HEK293 (cell line): ENCODE results near the gene KIF25.
"Not testable (repeated sequence)": the region's sequence is repeated elsewhere in the genome, so short reads cannot be mapped to it uniquely, and the experiment has no call there.

Experiments
- CTCF ChIA-PET: fragments of 350-600 bp; formaldehyde crosslinking; extraction: SDS; loops from one replicate; lab custom pipeline; 2021; ENCODE audit warnings: antibody characterized with exemption; lab: Yijun Ruan, JAX
- POLR2A ChIA-PET: fragments of 300-600 bp; formaldehyde crosslinking; extraction: SDS; loops from one replicate; lab custom pipeline; 2020; ENCODE audit warnings: antibody characterized with exemption, inconsistent platforms; lab: Yijun Ruan, JAX
- H3K27ac ChIP-seq: fragments of 200-500 bp; sonication (Bioruptor generic); 2 replicates; pipeline ENCODE4 v1.5.1; 2014; ENCODE audit warnings: low read depth, low read length, control low read depth, inconsistent platforms; ENCODE audit errors: extremely low read depth
- H3K36me3 ChIP-seq, 2 experiments: fragments of 200-500 bp in 1 of 2; sonication (Bioruptor generic) in 1 of 2; 1 replicate in 1 of 2; 2 replicates in 1 of 2; pipeline ENCODE4 v1.5.1; 2014 to 2017; ENCODE audit warnings: inconsistent platforms in 2 of 2, low read length in 2 of 2; ENCODE audit not compliant: control insufficient read depth in 2 of 2, insufficient read depth in 1 of 2
- H3K4me1 ChIP-seq: fragments of 200-500 bp; sonication (Bioruptor generic); 2 replicates; pipeline ENCODE4 v1.5.1; 2014; ENCODE audit warnings: mild to moderate bottlenecking, low read length, inconsistent platforms; ENCODE audit not compliant: control insufficient read depth, insufficient read depth
- H3K4me3 ChIP-seq: 2 replicates; pipeline ENCODE4 v1.5.1; 2011; ENCODE audit warnings: low read depth, mild to moderate bottlenecking, control low read depth, low read length, moderate library complexity
- H3K9me3 ChIP-seq: fragments of 200-500 bp; sonication (Bioruptor generic); 2 replicates; pipeline ENCODE4 v1.5.1; 2014; ENCODE audit warnings: low read depth, low read length, inconsistent platforms; ENCODE audit not compliant: control insufficient read depth, insufficient read depth
- KLF1 ChIP-seq: fragments of 450-650 bp; formaldehyde crosslinking; IDR thresholded peaks from 2 replicates; pipeline ENCODE4 v1.5.1; 2016; ENCODE audit warnings: missing biosample characterization, missing genetic modification characterization
- KLF10 ChIP-seq: fragments of 450-650 bp; IDR thresholded peaks from 2 replicates; pipeline ENCODE4 v1.5.1; 2018; ENCODE audit warnings: missing biosample characterization, mild to moderate bottlenecking, missing genetic modification characterization
- SCRT2 ChIP-seq: fragments of 450-650 bp; formaldehyde crosslinking; IDR thresholded peaks from 2 replicates; pipeline ENCODE4 v1.5.1; 2016; ENCODE audit warnings: missing biosample characterization, missing genetic modification characterization
- ZEB2 ChIP-seq: fragments of 450-650 bp; formaldehyde crosslinking; IDR thresholded peaks from 2 replicates; pipeline ENCODE4 v1.5.1; 2016; ENCODE audit warnings: missing biosample characterization, missing genetic modification characterization
- ZFP3 ChIP-seq: fragments of 450-650 bp; formaldehyde crosslinking; IDR thresholded peaks from 2 replicates; pipeline ENCODE4 v1.5.1; 2016; ENCODE audit warnings: low read depth, missing biosample characterization, missing genetic modification characterization
- ZFP37 ChIP-seq: fragments of 450-650 bp; formaldehyde crosslinking; IDR thresholded peaks from 2 replicates; pipeline ENCODE4 v1.5.1; 2016; ENCODE audit warnings: missing biosample characterization, missing genetic modification characterization
- ZFP69B ChIP-seq: fragments of 450-650 bp; formaldehyde crosslinking; IDR thresholded peaks from 2 replicates; pipeline ENCODE4 v1.5.1; 2016; ENCODE audit warnings: missing biosample characterization, missing genetic modification characterization
- ZNF2 ChIP-seq: fragments of 450-650 bp; formaldehyde crosslinking; IDR thresholded peaks from 2 replicates; pipeline ENCODE4 v1.5.1; 2016; ENCODE audit warnings: missing biosample characterization, missing genetic modification characterization
- ZNF404 ChIP-seq: fragments of 450-650 bp; formaldehyde crosslinking; IDR thresholded peaks from 2 replicates; pipeline ENCODE4 v1.5.1; 2017; ENCODE audit warnings: missing biosample characterization, missing genetic modification characterization
- ZNF426 ChIP-seq: fragments of 450-650 bp; formaldehyde crosslinking; IDR thresholded peaks from 2 replicates; pipeline ENCODE4 v1.5.1; 2017; ENCODE audit warnings: missing biosample characterization, missing genetic modification characterization, mild to moderate bottlenecking, inconsistent platforms, moderate library complexity
- ZNF48 ChIP-seq: fragments of 450-650 bp; formaldehyde crosslinking; IDR thresholded peaks from 2 replicates; pipeline ENCODE4 v1.5.1; 2016; ENCODE audit warnings: missing biosample characterization, missing genetic modification characterization
- ZNF654 ChIP-seq: fragments of 450-650 bp; formaldehyde crosslinking; IDR thresholded peaks from 2 replicates; pipeline ENCODE4 v1.5.1; 2016; ENCODE audit warnings: low read depth, missing biosample characterization, missing genetic modification characterization
- ZNF701 ChIP-seq: fragments of 450-650 bp; formaldehyde crosslinking; IDR thresholded peaks from 2 replicates; pipeline ENCODE4 v1.5.1; 2016; ENCODE audit warnings: missing biosample characterization, missing genetic modification characterization
- ZSCAN30 ChIP-seq: fragments of 450-650 bp; IDR thresholded peaks from 2 replicates; pipeline ENCODE4 v1.5.1; 2018; ENCODE audit warnings: missing biosample characterization, mild to moderate bottlenecking, missing genetic modification characterization, moderate library complexity
- TF ChIP-seq, protein P1 (sequence below): fragments of 450-650 bp; formaldehyde crosslinking; IDR thresholded peaks from 2 replicates; pipeline ENCODE4 v1.5.0; 2017; ENCODE audit warnings: missing biosample characterization, missing genetic modification characterization, borderline replicate concordance
- TF ChIP-seq, protein P2 (sequence below): fragments of 450-650 bp; formaldehyde crosslinking; IDR thresholded peaks from 2 replicates; pipeline ENCODE4 v1.5.1; 2016; ENCODE audit warnings: missing biosample characterization, missing genetic modification characterization
- TF ChIP-seq, protein P3 (sequence below): IDR thresholded peaks from 2 replicates; pipeline ENCODE4 v1.6.1; 2011; ENCODE audit warnings: mild to moderate bottlenecking, low read depth, low read length, borderline replicate concordance

KIF25 gene

DNA sequence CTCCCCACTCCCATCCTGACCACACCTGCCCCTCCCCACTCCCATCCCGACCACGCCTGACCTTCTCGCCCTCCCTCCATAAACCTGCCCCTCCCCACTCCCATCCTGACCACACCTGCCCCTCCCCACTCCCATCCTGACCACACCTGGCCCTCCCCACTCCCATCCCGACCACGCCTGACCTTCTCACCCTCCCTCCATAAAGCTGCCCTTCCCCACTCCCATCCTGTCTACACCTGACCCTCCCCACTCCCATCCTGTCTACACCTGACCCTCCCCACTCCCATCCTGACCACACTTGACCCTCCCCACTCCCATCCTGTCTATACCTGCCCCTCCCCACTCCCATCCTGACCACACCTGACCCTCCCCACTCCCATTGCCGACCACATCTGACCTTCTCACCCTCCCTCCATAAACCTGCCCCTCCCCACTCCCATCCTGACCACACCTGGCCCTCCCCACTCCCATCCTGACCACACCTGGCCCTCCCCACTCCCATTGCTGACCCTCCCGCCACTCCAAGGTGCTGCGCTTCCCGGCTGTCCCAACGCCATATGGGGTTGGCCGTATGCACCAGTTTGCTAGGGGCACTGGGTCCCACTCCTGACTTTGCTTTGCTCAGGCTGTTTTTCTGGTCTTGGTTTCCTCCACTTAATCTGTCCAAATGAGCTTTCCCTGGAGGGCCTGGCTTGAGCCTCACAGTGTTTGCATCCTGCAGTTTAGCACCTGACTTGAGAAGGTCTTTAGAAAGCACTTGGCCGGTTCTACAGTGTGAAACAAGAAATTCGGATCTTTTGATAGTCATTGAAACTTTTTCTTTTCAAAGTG, 2.9 kb downstream of the KIF25 start:
- H3K36me3 ChIP-seq = no peaks in the 10 kb centered on the region
- TF ChIP-seq ZSCAN30 (tag by site-specific recombination) (no peak), KLF1 (tag by site-specific recombination) (peak; percentile 92), ZNF404 (tag by site-specific recombination) (no peak), ZNF654 (tag by site-specific recombination) (no peak), ZNF701 (tag by site-specific recombination) (no peak), ZFP3 (tag by site-specific recombination) (no peak)
- TF ChIP-seq, protein P1, sequence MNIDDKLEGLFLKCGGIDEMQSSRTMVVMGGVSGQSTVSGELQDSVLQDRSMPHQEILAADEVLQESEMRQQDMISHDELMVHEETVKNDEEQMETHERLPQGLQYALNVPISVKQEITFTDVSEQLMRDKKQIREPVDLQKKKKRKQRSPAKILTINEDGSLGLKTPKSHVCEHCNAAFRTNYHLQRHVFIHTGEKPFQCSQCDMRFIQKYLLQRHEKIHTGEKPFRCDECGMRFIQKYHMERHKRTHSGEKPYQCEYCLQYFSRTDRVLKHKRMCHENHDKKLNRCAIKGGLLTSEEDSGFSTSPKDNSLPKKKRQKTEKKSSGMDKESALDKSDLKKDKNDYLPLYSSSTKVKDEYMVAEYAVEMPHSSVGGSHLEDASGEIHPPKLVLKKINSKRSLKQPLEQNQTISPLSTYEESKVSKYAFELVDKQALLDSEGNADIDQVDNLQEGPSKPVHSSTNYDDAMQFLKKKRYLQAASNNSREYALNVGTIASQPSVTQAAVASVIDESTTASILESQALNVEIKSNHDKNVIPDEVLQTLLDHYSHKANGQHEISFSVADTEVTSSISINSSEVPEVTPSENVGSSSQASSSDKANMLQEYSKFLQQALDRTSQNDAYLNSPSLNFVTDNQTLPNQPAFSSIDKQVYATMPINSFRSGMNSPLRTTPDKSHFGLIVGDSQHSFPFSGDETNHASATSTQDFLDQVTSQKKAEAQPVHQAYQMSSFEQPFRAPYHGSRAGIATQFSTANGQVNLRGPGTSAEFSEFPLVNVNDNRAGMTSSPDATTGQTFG (tag by site-specific recombination) = no peak
- H3K4me1 ChIP-seq = no peaks in the 10 kb centered on the region
- POLR2A ChIA-PET = no interaction called here
- CTCF ChIA-PET = no interaction called here
- no peaks in the 10 kb centered on the region for H3K9me3 ChIP-seq
- H3K4me3 ChIP-seq = no peak overlapping the region
- H3K27ac ChIP-seq = no peak overlapping the region

DNA sequence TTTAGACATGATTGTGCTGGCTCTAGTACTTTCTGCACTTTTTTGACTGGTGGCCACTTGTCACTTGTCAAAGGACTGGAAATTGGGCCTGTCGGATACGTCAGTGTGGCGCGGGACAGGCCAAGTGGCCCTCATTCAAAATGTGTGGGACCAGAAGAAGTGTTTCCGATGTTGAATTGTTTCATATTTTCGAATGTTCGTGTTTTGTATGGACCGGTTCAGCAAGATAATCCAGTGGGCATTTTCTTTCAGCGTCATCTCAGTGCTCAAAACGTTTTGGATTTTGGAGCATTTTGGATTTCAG, 3.5 kb downstream of the KIF25 start:
- CTCF ChIA-PET = no interaction called here

DNA sequence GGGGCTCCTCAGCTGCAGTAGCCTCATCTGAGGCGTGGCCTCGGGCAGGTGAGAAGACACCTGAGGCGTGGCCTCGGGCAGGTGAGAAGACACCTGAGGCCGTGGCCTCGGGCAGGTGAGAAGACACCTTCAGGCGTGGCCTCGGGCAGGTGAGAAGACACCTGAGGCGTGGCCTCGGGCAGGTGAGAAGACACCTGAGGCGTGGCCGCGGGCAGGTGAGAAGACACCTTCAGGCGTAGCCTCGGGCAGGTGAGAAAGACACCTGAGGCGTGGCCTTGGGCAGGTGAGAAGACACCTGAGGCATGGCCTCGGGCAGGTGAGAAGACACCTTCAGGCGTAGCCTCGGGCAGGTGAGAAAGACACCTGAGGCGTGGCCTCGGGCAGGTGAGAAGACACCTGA, 4.0 kb downstream of the KIF25 start:
- H3K4me1 ChIP-seq, H3K9me3 ChIP-seq, H3K4me3 ChIP-seq, CTCF ChIA-PET, POLR2A ChIA-PET, H3K27ac ChIP-seq, H3K36me3 ChIP-seq: not testable (repeated sequence)

More for the DNA sequence above, 3.5 kb downstream of the KIF25 start:
- no peaks in the 10 kb centered on the region for H3K36me3 ChIP-seq
- POLR2A ChIA-PET = no interaction called here
- H3K9me3 ChIP-seq = no peaks in the 10 kb centered on the region
- H3K4me3 ChIP-seq = no peak overlapping the region
- TF ChIP-seq, protein P2, sequence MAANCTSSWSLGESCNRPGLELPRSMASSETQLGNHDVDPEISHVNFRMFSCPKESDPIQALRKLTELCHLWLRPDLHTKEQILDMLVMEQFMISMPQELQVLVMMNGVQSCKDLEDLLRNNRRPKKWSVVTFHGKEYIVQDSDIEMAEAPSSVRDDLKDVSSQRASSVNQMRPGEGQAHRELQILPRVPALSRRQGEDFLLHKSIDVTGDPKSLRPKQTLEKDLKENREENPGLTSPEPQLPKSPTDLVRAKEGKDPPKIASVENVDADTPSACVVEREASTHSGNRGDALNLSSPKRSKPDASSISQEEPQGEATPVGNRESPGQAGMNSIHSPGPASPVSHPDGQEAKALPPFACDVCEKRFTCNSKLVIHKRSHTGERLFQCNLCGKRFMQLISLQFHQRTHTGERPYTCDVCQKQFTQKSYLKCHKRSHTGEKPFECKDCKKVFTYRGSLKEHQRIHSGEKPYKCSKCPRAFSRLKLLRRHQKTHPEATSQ (tag by site-specific recombination) = no peak
- TF ChIP-seq KLF10 (tag by site-specific recombination) = no peak
- no peak for TF ChIP-seq SCRT2 (tag by site-specific recombination)
- TF ChIP-seq ZFP69B (tag by site-specific recombination) = no peak
- TF ChIP-seq ZFP37 = no peak
- no peak for TF ChIP-seq ZEB2 (tag by site-specific recombination)
- no peak for TF ChIP-seq ZNF2 (tag by site-specific recombination)
- no peak for TF ChIP-seq ZNF48
- TF ChIP-seq ZNF426 (tag by site-specific recombination) = no peak
- TF ChIP-seq, protein P3, sequence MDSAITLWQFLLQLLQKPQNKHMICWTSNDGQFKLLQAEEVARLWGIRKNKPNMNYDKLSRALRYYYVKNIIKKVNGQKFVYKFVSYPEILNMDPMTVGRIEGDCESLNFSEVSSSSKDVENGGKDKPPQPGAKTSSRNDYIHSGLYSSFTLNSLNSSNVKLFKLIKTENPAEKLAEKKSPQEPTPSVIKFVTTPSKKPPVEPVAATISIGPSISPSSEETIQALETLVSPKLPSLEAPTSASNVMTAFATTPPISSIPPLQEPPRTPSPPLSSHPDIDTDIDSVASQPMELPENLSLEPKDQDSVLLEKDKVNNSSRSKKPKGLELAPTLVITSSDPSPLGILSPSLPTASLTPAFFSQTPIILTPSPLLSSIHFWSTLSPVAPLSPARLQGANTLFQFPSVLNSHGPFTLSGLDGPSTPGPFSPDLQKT = no peak
- H3K27ac ChIP-seq = no peak overlapping the region
- H3K4me1 ChIP-seq = no peaks in the 10 kb centered on the region
